Epithelial cell of proximal tubule (primary cell): ENCODE data around the gene TMEM109. TPM values are rescaled to one million over a fixed set of nuclear protein-coding genes. Genes with fewer than 3 reads are reported as not detected.

Source experiments
- DNase-seq: peaks from one replicate; pipeline ENCODE4 v3.0.0-alpha.2; 2011; ENCODE audit warnings: low read depth
- H3K4me3 ChIP-seq: 2 replicates; pipeline ENCODE4 v1.5.1; 2011; ENCODE audit warnings: low read depth, mild to moderate bottlenecking, low read length
- CTCF ChIP-seq: conservative IDR thresholded peaks from 2 replicates; pipeline ENCODE4 v1.5.1; 2012; ENCODE audit warnings: low read depth, mild to moderate bottlenecking, low read length
- total RNA-seq: library from RNA; depleted of rRNA; stranded (reverse); fragments of >200 nt; gene quantifications from 2 replicates; pipeline ENCODE4 v1.2.3, GENCODE V29; 2015

Gene TMEM109
- total RNA-seq, 1 donor from 2014 or later = 95.4 TPM

- no peak overlapping the region for H3K4me3 ChIP-seq
- no peak for DNase-seq
- no peak for TF ChIP-seq CTCF
Observed at GRCh38 chr11:60933416-60934123, 19.6 kb downstream of the TMEM109 start.

GRCh38 chr11:60934124-60934789, 20.3 kb downstream of the TMEM109 start:
- no peak for DNase-seq
- H3K4me3 ChIP-seq = no peak overlapping the region
- TF ChIP-seq CTCF = no peak

- H3K4me3 ChIP-seq = no peak overlapping the region
- DNase-seq = no peak
- TF ChIP-seq CTCF = no peak
Observed at GRCh38 chr11:60934790-60935605, 21.0 kb downstream of the TMEM109 start.

GRCh38 chr11:60935676-60936442, 21.9 kb downstream of the TMEM109 start:
- no peak overlapping the region for H3K4me3 ChIP-seq
- DNase-seq = no peak
- TF ChIP-seq CTCF = no peak

GRCh38 chr11:60936467-60937143, 22.6 kb downstream of the TMEM109 start:
- no peak for TF ChIP-seq CTCF
- no peak overlapping the region for H3K4me3 ChIP-seq
- no peak for DNase-seq

GRCh38 chr11:60937144-60937527, 23.2 kb downstream of the TMEM109 start:
- H3K4me3 ChIP-seq = no peak overlapping the region
- no peak for DNase-seq
- no peak for TF ChIP-seq CTCF
